Neural cell (in vitro differentiated cells): ENCODE data around the gene PRKD1. TPM values are rescaled to one million over a fixed set of nuclear protein-coding genes. Genes with fewer than 3 reads are reported as not detected.

Experiments
- H2AFZ ChIP-seq: fragments of 200-600, 300-800 bp; sonication (generic), shearing (Covaris generic); 2 replicates; pipeline ENCODE4 v1.6.0; 2014; ENCODE audit warnings: low read depth, mild to moderate bottlenecking, antibody characterized with exemption, low read length, moderate library complexity
- H3F3A ChIP-seq: fragments of 200-600 bp; shearing (Covaris generic); 2 replicates; pipeline ENCODE4 v1.6.1; 2016; ENCODE audit warnings: mild to moderate bottlenecking, moderate library complexity, mixed read lengths, antibody characterized with exemption, low read length; ENCODE audit not compliant: insufficient read depth, poor library complexity, severe bottlenecking
- H3K27ac ChIP-seq: fragments of 200-600, 300-800 bp; sonication (generic), shearing (Covaris generic); 2 replicates; pipeline ENCODE4 v1.5.1; 2014; ENCODE audit warnings: mild to moderate bottlenecking, low read length, moderate library complexity
- H3K27me3 ChIP-seq: fragments of 300-800, 200-600 bp; sonication (generic), shearing (Covaris generic); 2 replicates; pipeline ENCODE4 v1.6.0; 2014; ENCODE audit warnings: mild to moderate bottlenecking, low read depth, low read length, moderate library complexity; ENCODE audit not compliant: insufficient read depth
- H3K36me3 ChIP-seq: fragments of 300-800, 200-600 bp; sonication (generic), shearing (Covaris generic); 2 replicates; pipeline ENCODE4 v1.5.1; 2014; ENCODE audit warnings: mild to moderate bottlenecking, antibody characterized with exemption, low read length, moderate library complexity; ENCODE audit not compliant: insufficient read depth
- H3K4me2 ChIP-seq: fragments of 300-800, 200-600 bp; sonication (generic), shearing (Covaris generic); 2 replicates; pipeline ENCODE4 v1.6.0; 2014; ENCODE audit warnings: mild to moderate bottlenecking, low read length
- H3K4me3 ChIP-seq: fragments of 300-800, 200-600 bp; sonication (generic), shearing (Covaris generic); 2 replicates; pipeline ENCODE4 v1.5.1; 2014; ENCODE audit warnings: mild to moderate bottlenecking, low read length, moderate library complexity
- H3K79me2 ChIP-seq: fragments of 200-600 bp; shearing (Covaris generic); replicated peaks from 2 replicates; pipeline ENCODE4 v1.6.0; 2014; ENCODE audit warnings: mild to moderate bottlenecking, low read length, moderate library complexity; ENCODE audit not compliant: insufficient read depth
- H3K9ac ChIP-seq: fragments of 300-800, 200-600 bp; sonication (generic), shearing (Covaris generic); 2 replicates; pipeline ENCODE4 v1.6.1; 2016; ENCODE audit warnings: mild to moderate bottlenecking, low read length, mixed read lengths
- H3K9me2 ChIP-seq: fragments of 200-600 bp; shearing (Covaris generic); 2 replicates; pipeline ENCODE4 v1.6.1; 2016; ENCODE audit warnings: mild to moderate bottlenecking, low read length, mixed read lengths; ENCODE audit not compliant: insufficient read depth
- H3K9me3 ChIP-seq: fragments of 200-600, 300-800 bp; sonication (generic), shearing (Covaris generic); 2 replicates; pipeline ENCODE4 v1.6.1; 2016; ENCODE audit warnings: mild to moderate bottlenecking, mixed run types, low read length, moderate library complexity, mixed read lengths
- H4K20me1 ChIP-seq: fragments of 200-600 bp; shearing (Covaris generic); 2 replicates; pipeline ENCODE4 v1.6.1; 2016; ENCODE audit warnings: mild to moderate bottlenecking, mixed run types; ENCODE audit not compliant: insufficient read depth
- CTCF ChIP-seq: fragments of 450-650 bp; IDR thresholded peaks from 2 replicates; pipeline ENCODE4 v1.5.1; 2014; ENCODE audit warnings: antibody characterized with exemption, mild to moderate bottlenecking, moderate library complexity; ENCODE audit not compliant: poor library complexity, severe bottlenecking
- EP300 ChIP-seq: fragments of 450-650 bp; conservative IDR thresholded peaks from 2 replicates; pipeline ENCODE4 v1.6.1; 2014; ENCODE audit warnings: antibody characterized with exemption, mild to moderate bottlenecking, moderate library complexity; ENCODE audit not compliant: poor library complexity, severe bottlenecking
- EZH2 ChIP-seq: fragments of 200-600, 300-800 bp; shearing (Covaris generic), sonication (generic); IDR thresholded peaks from 2 replicates; pipeline ENCODE4 v1.6.1; 2014; ENCODE audit warnings: antibody characterized with exemption, low read length, borderline replicate concordance, mild to moderate bottlenecking; ENCODE audit not compliant: insufficient read depth, poor library complexity, severe bottlenecking
- MXI1 ChIP-seq: fragments of 450-650 bp; conservative IDR thresholded peaks from 2 replicates; pipeline ENCODE4 v1.6.1; 2014; ENCODE audit warnings: antibody characterized with exemption, mild to moderate bottlenecking; ENCODE audit not compliant: poor library complexity, severe bottlenecking
- POLR2AphosphoS5 ChIP-seq: IDR thresholded peaks from 2 replicates; pipeline ENCODE4 v1.6.1; 2012
- REST ChIP-seq: IDR thresholded peaks from 2 replicates; pipeline ENCODE4 v1.6.1; 2012; ENCODE audit warnings: borderline replicate concordance
- SMC3 ChIP-seq: fragments of 450-650 bp; conservative IDR thresholded peaks from 2 replicates; pipeline ENCODE4 v1.6.1; 2014; ENCODE audit warnings: antibody characterized with exemption, mild to moderate bottlenecking, moderate library complexity; ENCODE audit not compliant: poor library complexity
- polyA plus RNA-seq: library from polyadenylated mRNA; depleted of rRNA; stranded (reverse); fragments of >200 nt; gene quantifications from 2 replicates; pipeline ENCODE4 v1.2.3, GENCODE V29; 2014

PRKD1 gene
- polyA plus RNA-seq, 1 donor from 2014 or later, result 9.6 TPM

GRCh38 chr14:29674566-29675285 lies 252.9 kb downstream of the PRKD1 start:
- Histone ChIP-seq H3K27me3 (no peaks in the 10 kb centered on the region), H2AFZ (no peak overlapping the region), H3K9me3 (no peaks in the 10 kb centered on the region), H3K4me3 (no peak overlapping the region), H3F3A (no peaks in the 10 kb centered on the region), H3K4me2 (no peak overlapping the region), H3K9ac (no peak overlapping the region), H3K36me3 (no peaks in the 10 kb centered on the region), H3K27ac (no peak overlapping the region), H4K20me1 (no peaks in the 10 kb centered on the region), H3K9me2 (no peaks in the 10 kb centered on the region), H3K79me2 (no peaks in the 10 kb centered on the region)
- TF ChIP-seq SMC3, result no peak
- TF ChIP-seq POLR2AphosphoS5, result no peak
- no peak for TF ChIP-seq REST
- TF ChIP-seq MXI1, result no peak
- no peak for TF ChIP-seq EP300
- TF ChIP-seq EZH2, result no peak
- TF ChIP-seq CTCF, result no peak

DNA sequence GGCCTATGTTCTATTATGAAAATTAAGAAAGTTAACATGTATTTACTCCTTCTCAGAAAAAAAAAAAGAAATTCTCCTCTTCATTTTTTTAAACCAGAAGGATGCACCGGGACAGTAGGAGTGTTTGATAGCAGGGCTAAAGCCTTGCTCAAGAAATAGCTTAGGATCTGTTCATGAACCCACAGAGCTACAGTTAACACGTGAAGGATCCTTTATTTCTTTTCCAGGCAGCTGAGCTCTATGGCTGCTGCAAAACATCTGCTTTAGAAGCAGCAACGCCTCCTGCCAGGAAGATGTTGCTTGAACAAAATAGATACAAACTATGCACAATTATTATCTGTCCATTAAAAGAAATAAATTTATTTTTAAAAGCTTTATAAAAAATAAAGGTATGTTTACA lies 254.8 kb downstream of the PRKD1 start:
- no peaks in the 10 kb centered on the region for H3K9me2 ChIP-seq
- H3F3A ChIP-seq, result no peaks in the 10 kb centered on the region
- H3K27me3 ChIP-seq, result no peaks in the 10 kb centered on the region
- no peak overlapping the region for H3K4me3 ChIP-seq
- no peaks in the 10 kb centered on the region for H3K9me3 ChIP-seq
- no peak overlapping the region for H3K9ac ChIP-seq
- H2AFZ ChIP-seq, result no peak overlapping the region
- H4K20me1 ChIP-seq, result no peaks in the 10 kb centered on the region
- H3K79me2 ChIP-seq, result no peaks in the 10 kb centered on the region
- no peak overlapping the region for H3K27ac ChIP-seq
- no peak for TF ChIP-seq REST
- H3K36me3 ChIP-seq, result no peaks in the 10 kb centered on the region
- no peak overlapping the region for H3K4me2 ChIP-seq
